Smooth muscle cell (in vitro differentiated cells): ENCODE data around the gene ZSWIM9. TPM values are rescaled to one million over a fixed set of nuclear protein-coding genes. Genes with fewer than 3 reads are reported as not detected.

Source experiments
- DNase-seq: peaks from one replicate; lab custom pipeline; 2025; ENCODE audit not compliant: unreplicated experiment; lab: John Stamatoyannopoulos, UW
- H2AFZ ChIP-seq: fragments of 200-600 bp; sonication (generic); 2 replicates; pipeline ENCODE4 v1.6.0; 2016; ENCODE audit warnings: antibody characterized with exemption, low read depth, mild to moderate bottlenecking
- H3F3A ChIP-seq: fragments of 200-600 bp; sonication (generic); 2 replicates; pipeline ENCODE4 v1.6.0; 2017; ENCODE audit warnings: antibody characterized with exemption, low read depth
- H3K27ac ChIP-seq: fragments of 200-600 bp; sonication (generic); 2 replicates; pipeline ENCODE4 v1.5.1; 2016; ENCODE audit warnings: low read depth, mild to moderate bottlenecking
- H3K27me3 ChIP-seq: fragments of 200-600 bp; sonication (generic); 2 replicates; pipeline ENCODE4 v1.6.1; 2016; ENCODE audit warnings: low read depth, mild to moderate bottlenecking
- H3K36me3 ChIP-seq: fragments of 200-600 bp; sonication (generic); 2 replicates; pipeline ENCODE4 v1.5.1; 2016; ENCODE audit warnings: low read depth
- H3K4me1 ChIP-seq: fragments of 200-600 bp; sonication (generic); 2 replicates; pipeline ENCODE4 v1.5.1; 2016; ENCODE audit warnings: low read depth
- H3K4me2 ChIP-seq: fragments of 200-600 bp; sonication (generic); 2 replicates; pipeline ENCODE4 v1.6.0; 2016; ENCODE audit warnings: mild to moderate bottlenecking
- H3K4me3 ChIP-seq: fragments of 200-600 bp; sonication (generic); 2 replicates; pipeline ENCODE4 v1.5.1; 2016; ENCODE audit warnings: mild to moderate bottlenecking
- H3K79me2 ChIP-seq: fragments of 200-600 bp; sonication (generic); 2 replicates; pipeline ENCODE4 v1.6.0; 2016; ENCODE audit warnings: low read depth, mild to moderate bottlenecking
- H3K9ac ChIP-seq: fragments of 200-600 bp; sonication (generic); 2 replicates; pipeline ENCODE4 v1.6.0; 2016; ENCODE audit warnings: low read depth
- H3K9me3 ChIP-seq: fragments of 200-600 bp; sonication (generic); replicated peaks from 2 replicates; pipeline ENCODE4 v1.5.1; 2016; ENCODE audit warnings: low read depth
- H4K20me1 ChIP-seq: fragments of 200-600 bp; sonication (generic); 2 replicates; pipeline ENCODE4 v1.6.0; 2016; ENCODE audit warnings: low read depth
- CTCF ChIP-seq: fragments of 200-600 bp; sonication (generic); IDR thresholded peaks from 2 replicates; pipeline ENCODE4 v1.5.1; 2017; ENCODE audit warnings: borderline replicate concordance, mild to moderate bottlenecking, antibody characterized with exemption; ENCODE audit not compliant: insufficient read depth, poor library complexity, severe bottlenecking
- WGBS: methylation state at CpG from one replicate; pipeline ENCODE4 v1.1.7; 2016; ENCODE audit warnings: low lambda C conversion rate; 5-methylcytosine and 5-hydroxymethylcytosine counted together
- polyA plus RNA-seq: library from polyadenylated mRNA; unstranded; fragments of >200 nt; fragmentation: Nextera tagmentation; extraction: Ambion mirVana; gene quantifications from 2 replicates; pipeline ENCODE4 v1.2.1, GENCODE V29; 2016
- total RNA-seq: library from RNA; depleted of rRNA; stranded (reverse); fragments of >200 nt; gene quantifications from 2 replicates; pipeline ENCODE4 v1.2.3, GENCODE V29; 2014

The ZSWIM9 gene
- total and polyA plus RNA-seq, 2 experiments from 2014 or later, result 1.3 to 1.6 TPM

DNA sequence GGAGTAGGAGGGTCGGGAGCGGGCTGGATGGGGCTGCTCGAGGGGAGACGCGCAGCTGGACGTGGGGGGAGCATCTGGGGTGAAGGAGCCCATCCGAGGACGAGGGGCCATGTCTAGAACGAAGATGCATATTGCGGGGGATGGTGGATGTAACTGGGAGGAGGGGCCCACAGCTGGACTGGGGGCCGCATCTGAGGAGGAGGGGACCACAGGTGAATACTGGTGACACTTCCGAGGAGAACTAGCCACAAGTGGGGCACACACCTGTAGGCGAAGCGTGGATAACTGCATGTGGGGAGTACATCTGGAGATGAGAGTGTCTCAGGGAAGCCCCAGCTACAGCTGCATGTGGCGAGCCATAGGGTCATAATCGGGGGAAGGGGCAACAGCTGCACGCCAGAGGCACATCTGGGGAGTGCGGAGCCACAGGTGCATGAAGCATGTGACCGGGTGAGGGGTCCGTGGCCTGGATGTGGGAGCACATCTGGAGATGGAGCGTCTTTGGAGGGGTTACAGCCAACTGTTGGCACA lies 402 bp downstream of the ZSWIM9 start:
- Histone ChIP-seq H3K9me3 (no peaks in the 10 kb centered on the region), H3K4me1 (peaks cover 9% of the 10 kb centered on the region), H3K9ac (peak overlapping the region; percentile 67), H3K79me2 (peaks cover 9% of the 10 kb centered on the region), H2AFZ (peak overlapping the region; percentile 95), H3K4me2 (peak overlapping the region; percentile 94), H3K27me3 (no peaks in the 10 kb centered on the region), H3K27ac (no peak overlapping the region), H3F3A (no peaks in the 10 kb centered on the region), H4K20me1 (no peaks in the 10 kb centered on the region), H3K36me3 (no peaks in the 10 kb centered on the region), H3K4me3 (peak overlapping the region; percentile 90)
- DNase-seq, result no peak
- no peak for TF ChIP-seq CTCF
- 10% methylated on average over 16 of the region's 21 CpGs for WGBS

GRCh38 chr19:48171710-48172109 lies 1.2 kb downstream of the ZSWIM9 start:
- H4K20me1 ChIP-seq, result no peaks in the 10 kb centered on the region
- DNase-seq, result no peak
- H2AFZ ChIP-seq, result no peak overlapping the region
- no peaks in the 10 kb centered on the region for H3K9me3 ChIP-seq
- no peaks in the 10 kb centered on the region for H3K36me3 ChIP-seq
- no peak overlapping the region for H3K27ac ChIP-seq
- H3F3A ChIP-seq, result no peaks in the 10 kb centered on the region
- no peaks in the 10 kb centered on the region for H3K27me3 ChIP-seq
- no peak for TF ChIP-seq CTCF
- H3K4me1 ChIP-seq, result peaks cover 9% of the 10 kb centered on the region
- H3K4me3 ChIP-seq, result no peak overlapping the region
- H3K4me2 ChIP-seq, result no peak overlapping the region
- H3K79me2 ChIP-seq, result peaks cover 9% of the 10 kb centered on the region
- 96% methylated on average over 26 of the region's 37 CpGs for WGBS
- H3K9ac ChIP-seq, result no peak overlapping the region

- 88% methylated on average over 6 of the region's 6 CpGs for WGBS
- Histone ChIP-seq H3K4me3 (no peak overlapping the region), H3K4me1 (peaks cover 6% of the 10 kb centered on the region), H3F3A (no peaks in the 10 kb centered on the region), H3K4me2 (no peak overlapping the region), H3K27me3 (no peaks in the 10 kb centered on the region), H3K27ac (no peak overlapping the region), H3K36me3 (no peaks in the 10 kb centered on the region), H3K9me3 (no peaks in the 10 kb centered on the region), H3K9ac (no peak overlapping the region), H2AFZ (no peak overlapping the region), H4K20me1 (no peaks in the 10 kb centered on the region), H3K79me2 (no peaks in the 10 kb centered on the region)
- no peak for DNase-seq
- no peak for TF ChIP-seq CTCF
Observed at GRCh38 chr19:48174445-48175030, 4.1 kb downstream of the ZSWIM9 start.

DNA sequence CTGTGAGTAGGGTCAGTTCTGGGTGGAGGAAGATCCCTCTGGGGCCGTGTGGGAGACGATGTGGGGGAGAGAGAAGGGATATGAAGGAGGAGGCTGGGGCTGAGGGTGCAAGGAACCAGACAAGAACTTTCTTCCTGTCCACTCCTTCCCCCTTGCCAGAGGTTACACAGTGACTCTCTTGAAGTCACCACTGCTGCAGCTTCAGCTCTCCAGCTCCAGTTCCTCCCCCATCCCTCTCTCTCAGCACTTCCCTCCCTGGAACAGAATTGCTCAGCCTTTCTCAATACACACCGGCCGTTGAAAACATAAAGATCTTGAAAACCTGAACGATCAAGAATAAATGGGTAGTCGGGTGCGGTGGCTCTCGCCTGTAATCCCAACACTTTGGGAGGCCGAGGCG lies 5.1 kb downstream of the ZSWIM9 start:
- no peak overlapping the region for H3K4me2 ChIP-seq
- no peaks in the 10 kb centered on the region for H3K27me3 ChIP-seq
- no peaks in the 10 kb centered on the region for H3K9me3 ChIP-seq
- no peaks in the 10 kb centered on the region for H3K36me3 ChIP-seq
- no peaks in the 10 kb centered on the region for H3F3A ChIP-seq
- H2AFZ ChIP-seq, result no peak overlapping the region
- H3K79me2 ChIP-seq, result no peaks in the 10 kb centered on the region
- TF ChIP-seq CTCF, result no peak
- H3K9ac ChIP-seq, result no peak overlapping the region
- no peak overlapping the region for H3K27ac ChIP-seq
- 95% methylated on average over 10 of the region's 10 CpGs for WGBS
- DNase-seq, result no peak
- H3K4me3 ChIP-seq, result no peak overlapping the region
- H4K20me1 ChIP-seq, result no peaks in the 10 kb centered on the region
- H3K4me1 ChIP-seq, result peaks cover 6% of the 10 kb centered on the region
